Activated CD8-positive, alpha-beta memory T cell treated with anti-CD3 and anti-CD28 coated beads for 4 hours (primary cell): ENCODE data around the gene INSM2.

Experiments used
- DNase-seq, 2 donors: peaks; one replicate each; pipeline ENCODE4 v3.0.0-alpha.2; 2020; ENCODE audit warnings: low read depth in 2 of 2

INSM2 gene

DNA sequence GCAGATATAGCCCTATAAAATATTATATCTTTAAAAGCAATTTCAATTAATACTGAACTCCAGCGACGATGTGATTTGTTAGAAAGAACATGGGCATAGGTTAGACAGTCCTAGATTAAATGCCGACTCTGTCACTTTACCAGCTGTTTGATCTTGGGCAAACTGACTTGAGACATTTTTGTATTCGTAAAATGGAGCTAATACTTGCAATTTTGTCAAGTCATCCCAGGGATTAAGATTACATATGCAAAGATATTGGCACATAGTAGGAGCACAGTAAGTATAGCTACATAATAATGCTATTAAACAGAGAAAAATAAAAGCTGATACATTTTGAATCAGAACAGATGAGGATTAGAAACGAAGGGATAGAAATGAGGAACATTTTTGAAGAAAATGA, 9.0 kb downstream of the INSM2 start:
- no peak for DNase-seq

DNA sequence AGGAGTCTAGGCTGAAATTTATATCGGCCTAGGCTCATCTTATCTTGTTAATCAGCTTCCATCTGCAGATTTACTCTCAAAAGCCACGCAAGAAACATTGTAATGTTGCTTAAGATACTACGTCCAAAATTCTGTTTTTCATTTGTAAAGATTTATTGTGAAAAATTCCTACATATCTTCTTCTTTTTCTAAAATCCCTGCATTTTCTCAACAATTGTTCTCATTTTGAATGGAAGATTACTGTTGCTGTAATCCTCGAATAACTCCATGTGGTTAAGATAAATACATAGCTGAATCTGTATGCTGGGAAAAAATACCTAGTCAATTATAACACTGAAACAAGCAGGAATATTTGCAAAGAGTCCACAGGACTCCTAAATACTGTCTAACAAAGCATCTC, 15.6 kb downstream of the INSM2 start:
- no peak for DNase-seq

DNA sequence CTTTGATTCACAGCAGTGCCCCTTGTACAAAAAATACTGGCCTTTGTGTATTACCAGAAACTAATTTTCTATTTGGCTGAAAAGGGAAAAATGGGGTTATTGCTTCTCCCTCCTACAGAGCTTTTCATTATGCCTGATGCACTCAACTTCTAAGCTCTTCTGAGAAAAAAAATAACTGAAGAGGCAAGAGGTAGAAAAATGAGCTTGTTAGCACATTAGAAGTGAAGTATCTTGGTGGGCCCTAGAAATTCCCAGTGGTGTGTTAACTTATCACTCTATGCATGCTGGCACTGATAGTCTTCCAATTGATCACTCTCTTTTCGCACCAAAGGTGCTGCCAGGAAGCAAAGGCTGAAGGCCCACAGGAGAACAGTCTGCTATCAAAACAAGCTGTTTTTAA, 17.1 kb downstream of the INSM2 start:
- DNase-seq = no peak

DNA sequence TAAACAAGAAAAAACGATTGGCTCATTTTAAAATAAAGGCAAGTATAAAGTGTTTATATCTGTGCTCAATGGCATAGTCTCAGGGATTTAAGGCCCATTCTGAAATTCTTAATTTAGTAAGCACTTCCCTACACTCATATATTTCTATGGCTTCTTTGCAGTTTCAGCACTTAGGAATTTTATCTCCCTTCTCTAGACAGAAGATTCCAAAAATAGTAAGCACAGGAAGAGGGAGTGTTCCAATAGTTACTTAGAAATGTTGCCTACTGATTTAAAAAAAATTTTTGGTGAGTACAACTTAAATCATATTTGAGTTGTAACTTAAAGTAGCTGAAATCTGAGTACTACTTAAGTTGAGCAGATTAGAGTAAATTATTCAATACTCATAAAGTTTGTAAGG, 19.8 kb downstream of the INSM2 start:
- DNase-seq = no peak

- DNase-seq = no peak
Observed at GRCh38 chr14:35556548-35556947, 22.6 kb downstream of the INSM2 start.

- no peak for DNase-seq
Observed at GRCh38 chr14:35557221-35557747, 23.3 kb downstream of the INSM2 start.

GRCh38 chr14:35558680-35559079, 24.7 kb downstream of the INSM2 start:
- DNase-seq = no peak

GRCh38 chr14:35565871-35566464, 32.0 kb downstream of the INSM2 start:
- DNase-seq = no peak

DNA sequence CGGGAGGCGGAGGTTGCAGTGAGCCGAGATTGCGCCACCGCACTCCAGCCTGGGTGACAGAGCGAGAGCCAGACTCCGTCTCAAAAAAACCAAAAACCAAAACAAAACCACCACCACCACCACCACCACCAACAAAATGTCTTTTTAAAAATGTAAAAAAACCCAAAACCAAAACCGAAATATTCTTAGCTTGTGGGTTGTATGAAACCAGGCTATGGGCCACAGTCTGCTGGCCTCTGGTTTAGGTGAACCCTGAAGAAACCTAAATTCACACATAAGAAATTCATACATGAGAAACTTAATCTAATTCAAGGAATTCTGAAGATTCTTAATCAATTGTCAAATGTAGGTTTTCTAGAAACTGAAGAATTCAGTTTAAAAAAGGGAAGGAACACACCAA, 37.6 kb downstream of the INSM2 start:
- no peak for DNase-seq

DNA sequence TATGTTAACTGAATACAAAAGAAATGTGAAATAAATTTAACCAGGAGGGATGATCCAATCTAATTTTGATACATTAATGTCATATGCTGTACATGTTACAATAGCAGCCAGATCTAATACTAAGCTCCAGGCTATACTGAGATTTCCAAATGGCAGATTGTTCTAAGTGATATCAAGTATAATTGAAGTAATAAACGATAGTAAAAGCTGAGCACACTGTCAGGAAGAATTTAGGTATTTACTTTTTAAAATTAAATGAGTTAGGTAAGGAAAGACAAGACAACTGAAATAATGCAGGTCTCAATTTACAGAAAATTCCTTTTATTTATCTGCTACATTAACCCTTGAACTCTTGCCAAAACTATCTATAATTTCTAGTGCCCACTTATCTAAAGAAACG, 39.9 kb downstream of the INSM2 start:
- no peak for DNase-seq

DNA sequence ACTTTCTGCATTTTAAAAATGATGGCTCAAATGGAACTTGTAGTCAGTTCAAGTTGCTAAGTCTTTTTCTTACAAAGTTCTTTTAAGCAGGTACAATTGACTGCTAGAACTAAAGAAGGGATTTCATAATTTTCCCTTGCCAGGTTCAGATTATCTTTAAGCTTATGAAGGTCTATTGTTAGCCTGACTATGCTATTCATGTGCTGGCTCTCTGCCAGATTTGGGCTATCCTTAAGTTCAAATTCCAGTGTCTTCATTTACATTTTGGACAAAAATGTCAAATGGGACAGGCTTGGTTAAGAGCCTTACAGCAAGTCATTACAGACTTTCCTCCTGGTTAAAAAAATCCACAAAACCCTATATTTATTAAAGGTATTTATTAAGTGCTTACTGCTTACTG, 42.3 kb downstream of the INSM2 start:
- DNase-seq = no peak

- DNase-seq = no peak
Observed at GRCh38 chr14:35576856-35577255, 42.9 kb downstream of the INSM2 start.

DNA sequence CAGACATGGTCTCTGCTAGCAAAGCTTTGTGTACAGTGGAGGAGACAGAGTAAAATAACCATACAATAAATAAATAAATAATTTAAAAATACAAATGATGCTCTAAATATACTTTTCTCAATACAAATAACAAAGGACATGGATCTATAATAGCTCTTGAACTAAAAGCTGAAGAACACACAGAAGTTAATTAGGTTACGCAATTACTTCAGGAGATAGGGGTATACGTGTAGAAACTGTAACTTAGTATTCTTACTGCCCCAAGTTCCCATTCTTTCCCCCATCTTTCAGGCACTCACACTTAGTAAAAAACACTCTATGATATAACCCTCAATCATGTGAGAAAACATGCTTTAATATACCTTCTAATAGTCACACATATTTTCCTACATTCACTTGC, 44.2 kb downstream of the INSM2 start:
- no peak for DNase-seq

DNA sequence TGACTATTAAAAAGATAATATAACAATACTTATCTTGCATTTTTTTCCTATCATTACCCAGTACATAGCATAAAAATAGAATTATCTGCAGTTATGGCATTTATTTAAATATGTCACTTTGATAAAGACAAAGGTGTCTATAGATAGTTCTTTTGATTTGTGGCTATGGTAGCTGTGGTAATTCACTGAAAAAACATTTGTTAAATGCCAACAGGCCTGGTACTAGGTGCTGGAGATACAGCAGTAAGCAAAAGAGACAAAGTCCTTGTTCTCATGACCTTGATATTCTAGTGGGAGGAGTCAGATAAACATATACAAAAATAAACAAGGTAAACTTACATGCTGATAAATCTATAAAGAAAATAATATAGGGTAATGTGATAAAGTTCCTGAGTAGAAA, 44.7 kb downstream of the INSM2 start:
- no peak for DNase-seq
